ENCODE data around the gene SYT7. TPM values are rescaled to one million over a fixed set of nuclear protein-coding genes. Genes with fewer than 3 reads are reported as not detected.

SYT7 gene
- total RNA-seq, 1 donor from 2014 or later = 0.39 TPM

GRCh38 chr11:61539006-61539405, 41.9 kb downstream of the SYT7 start:
- DNase-seq (ENCODE audit: low read depth in 2 of 2) = no peak

GRCh38 chr11:61538636-61538961, 42.3 kb downstream of the SYT7 start:
- DNase-seq (ENCODE audit: low read depth in 2 of 2) = no peak

- no peak for DNase-seq (ENCODE audit: low read depth in 2 of 2)
Measured at GRCh38 chr11:61537326-61537725, 43.5 kb downstream of the SYT7 start.

- DNase-seq (ENCODE audit: low read depth in 2 of 2) = no peak
Measured at GRCh38 chr11:61536676-61537270, 44.1 kb downstream of the SYT7 start.

- no peak for DNase-seq (ENCODE audit: low read depth in 2 of 2)
Measured at GRCh38 chr11:61535998-61536675, 44.7 kb downstream of the SYT7 start.

- DNase-seq (ENCODE audit: low read depth in 2 of 2) = no peak
Measured at GRCh38 chr11:61534933-61535839, 45.7 kb downstream of the SYT7 start.

GRCh38 chr11:61534025-61534932, 46.6 kb downstream of the SYT7 start:
- no peak for DNase-seq (ENCODE audit: low read depth in 2 of 2)

- no peak for DNase-seq (ENCODE audit: low read depth in 2 of 2)
Measured at GRCh38 chr11:61533401-61533800, 47.5 kb downstream of the SYT7 start.

GRCh38 chr11:61533039-61533375, 47.9 kb downstream of the SYT7 start:
- no peak for DNase-seq (ENCODE audit: low read depth in 2 of 2)

- peak in 1 of 2 donors; percentile 31 for DNase-seq (ENCODE audit: low read depth in 2 of 2)
Measured at GRCh38 chr11:61532134-61533038, 48.5 kb downstream of the SYT7 start.

- DNase-seq (ENCODE audit: low read depth in 2 of 2) = no peak
Measured at GRCh38 chr11:61531044-61531443, 49.8 kb downstream of the SYT7 start.

- no peak for DNase-seq (ENCODE audit: low read depth in 2 of 2)
Measured at GRCh38 chr11:61529537-61530225, 51.2 kb downstream of the SYT7 start.

- DNase-seq (ENCODE audit: low read depth in 2 of 2) = no peak
Measured at GRCh38 chr11:61528114-61528513, 52.8 kb downstream of the SYT7 start.

GRCh38 chr11:61526956-61527731, 53.7 kb downstream of the SYT7 start:
- no peak for DNase-seq (ENCODE audit: low read depth in 2 of 2)

- DNase-seq (ENCODE audit: low read depth in 2 of 2) = no peak
Measured at GRCh38 chr11:61526229-61526628, 54.6 kb downstream of the SYT7 start.

- DNase-seq (ENCODE audit: low read depth in 2 of 2) = no peak
Measured at GRCh38 chr11:61524963-61525587, 55.8 kb downstream of the SYT7 start.

- no peak for DNase-seq (ENCODE audit: low read depth in 2 of 2)
Measured at GRCh38 chr11:61524446-61524845, 56.4 kb downstream of the SYT7 start.

- no peak for DNase-seq (ENCODE audit: low read depth in 2 of 2)
Measured at GRCh38 chr11:61522881-61523280, 58.0 kb downstream of the SYT7 start.

Data from dermis microvascular lymphatic vessel endothelial cell (primary cell).